ENCODE measurements around the gene DNAJC13.
"Not testable (repeated sequence)": the region's sequence is repeated elsewhere in the genome, so short reads cannot be mapped to it uniquely, and the experiment has no call there.

DNAJC13 gene

GRCh38 chr3:132549169-132549568, 131.9 kb downstream of the DNAJC13 start:
- DNase-seq (ENCODE audit: low read depth) = no peak

DNA sequence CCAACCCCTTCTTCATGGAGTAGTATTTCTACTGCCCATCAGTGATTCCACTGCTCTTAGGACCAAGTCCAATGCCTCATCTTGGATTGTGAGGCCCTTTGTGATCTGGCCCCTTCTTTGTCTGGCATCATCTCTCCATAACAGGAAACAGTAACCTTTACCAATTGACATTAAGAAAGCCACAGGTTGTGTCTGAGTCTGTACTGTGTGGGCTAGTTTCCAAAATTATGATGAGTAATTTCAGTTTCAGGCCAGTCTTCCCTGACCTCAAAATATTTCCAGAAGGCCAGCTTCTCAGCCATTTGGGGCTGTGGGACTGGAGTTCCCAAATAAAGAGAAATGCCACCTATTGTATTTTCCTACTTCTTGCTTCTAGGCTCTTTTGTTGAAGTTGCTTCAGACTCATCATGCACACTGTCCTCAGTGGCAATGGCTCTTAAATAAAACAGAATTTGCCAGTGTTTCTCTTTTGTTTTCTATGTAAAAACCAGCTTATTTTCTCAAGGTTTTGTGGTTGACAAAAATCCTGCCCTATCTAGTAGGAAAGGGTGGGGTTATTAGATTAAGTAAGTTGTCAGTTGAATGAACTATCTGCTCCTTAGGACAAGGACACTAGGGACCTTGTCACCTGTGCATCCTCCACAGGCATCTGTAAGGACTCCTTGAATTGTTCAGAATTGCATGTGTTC, 132.7 kb downstream of the DNAJC13 start:
- DNase-seq (ENCODE audit: low read depth) = no peak

GRCh38 chr3:132550579-132551305, 133.4 kb downstream of the DNAJC13 start:
- no peak for DNase-seq (ENCODE audit: low read depth)

DNA sequence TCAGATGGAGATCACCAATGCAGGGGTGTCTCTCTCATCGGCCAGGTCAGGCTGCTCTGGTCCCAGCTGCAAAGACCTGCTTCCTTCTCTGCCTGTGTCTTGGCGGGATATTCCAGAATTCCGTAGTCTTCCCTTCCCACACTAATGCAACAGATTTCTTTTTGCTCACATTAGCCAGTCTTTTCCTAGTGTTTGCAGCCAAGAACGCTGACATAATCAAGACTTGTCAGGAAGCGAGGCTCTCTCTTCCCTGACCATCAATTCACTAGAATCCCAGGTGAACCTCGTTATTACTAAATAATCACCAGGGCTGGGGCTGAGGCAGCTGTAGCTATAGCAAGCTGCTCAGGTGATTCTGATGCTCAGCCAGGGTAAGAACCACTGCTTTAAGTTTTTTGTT, 136.5 kb downstream of the DNAJC13 start:
- DNase-seq (ENCODE audit: low read depth) = no peak

- no peak for DNase-seq (ENCODE audit: low read depth)
These were observed 137.1 kb downstream of the DNAJC13 start for GRCh38 chr3:132554437-132554836.

GRCh38 chr3:132555306-132556035, 138.2 kb downstream of the DNAJC13 start:
- no peak for DNase-seq (ENCODE audit: low read depth)

DNA sequence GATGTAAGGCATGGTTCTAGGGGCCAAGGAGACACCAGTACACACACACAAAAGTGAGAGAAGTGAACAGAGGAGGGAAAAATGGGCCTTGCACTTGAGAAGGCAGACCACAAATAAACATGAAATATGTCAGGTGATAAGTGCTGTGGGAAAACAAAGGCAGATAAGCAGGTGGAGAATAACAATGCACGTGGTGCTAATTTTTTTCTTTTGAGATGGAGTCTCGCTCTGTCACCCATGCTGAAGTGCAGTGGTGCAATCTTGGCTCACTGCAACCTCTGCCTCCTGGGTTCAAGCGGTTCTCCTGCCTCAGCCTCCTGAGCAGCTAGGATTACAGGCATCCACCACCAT, 138.7 kb downstream of the DNAJC13 start:
- DNase-seq (ENCODE audit: low read depth) = not testable (repeated sequence)

GRCh38 chr3:132556508-132557159, 139.3 kb downstream of the DNAJC13 start:
- DNase-seq (ENCODE audit: low read depth) = no peak

DNA sequence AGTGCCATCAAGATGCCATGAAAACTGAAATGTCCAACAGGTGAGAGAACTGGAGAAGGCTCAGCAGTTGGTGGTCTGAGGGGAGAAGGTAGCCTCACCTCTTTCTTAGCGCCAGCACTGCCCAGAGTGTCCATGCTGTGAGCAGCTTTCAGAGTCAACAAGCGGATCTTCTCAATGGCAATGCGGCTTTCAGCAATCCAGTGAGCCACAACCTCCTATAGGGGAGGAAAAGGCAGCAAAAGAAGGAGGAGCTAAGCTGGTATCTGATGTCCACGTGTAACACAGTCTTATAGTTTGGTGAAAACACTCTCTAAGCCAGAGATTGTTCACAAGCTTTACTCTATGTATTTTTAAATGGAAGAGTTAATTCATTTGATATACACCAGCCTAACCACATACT, 143.7 kb downstream of the DNAJC13 start:
- no peak for DNase-seq (ENCODE audit: low read depth)

DNA sequence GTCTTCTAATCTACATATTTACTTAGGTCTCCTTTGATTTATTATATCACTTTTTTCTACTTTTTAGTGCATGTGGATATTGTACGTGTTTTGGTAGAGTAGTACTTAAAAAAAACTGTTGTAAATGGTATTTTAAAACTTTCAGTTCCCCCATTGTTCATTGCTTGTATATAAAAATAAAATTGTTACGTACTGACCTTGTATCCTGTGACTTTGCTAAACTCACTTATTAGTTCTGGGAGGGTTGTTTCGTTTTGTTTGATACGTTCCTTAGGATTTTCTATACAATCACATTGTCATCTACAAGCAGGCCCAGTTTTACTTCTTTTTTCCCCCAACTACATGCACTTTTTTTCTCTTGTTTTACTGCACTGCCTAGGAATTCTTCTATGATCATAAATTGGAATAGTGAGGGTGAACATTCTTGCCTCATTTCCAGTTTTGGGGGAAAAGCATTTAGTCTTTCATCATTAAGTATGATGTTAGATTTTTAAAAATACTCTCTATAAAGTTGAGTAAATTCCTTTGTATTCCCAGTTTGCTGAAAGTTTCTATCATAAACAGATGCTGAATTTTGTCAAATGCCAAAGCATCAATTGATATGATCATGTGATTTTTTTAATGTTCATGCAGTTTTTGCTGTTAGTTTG, 146.2 kb downstream of the DNAJC13 start:
- DNase-seq (ENCODE audit: low read depth) = no peak

DNA sequence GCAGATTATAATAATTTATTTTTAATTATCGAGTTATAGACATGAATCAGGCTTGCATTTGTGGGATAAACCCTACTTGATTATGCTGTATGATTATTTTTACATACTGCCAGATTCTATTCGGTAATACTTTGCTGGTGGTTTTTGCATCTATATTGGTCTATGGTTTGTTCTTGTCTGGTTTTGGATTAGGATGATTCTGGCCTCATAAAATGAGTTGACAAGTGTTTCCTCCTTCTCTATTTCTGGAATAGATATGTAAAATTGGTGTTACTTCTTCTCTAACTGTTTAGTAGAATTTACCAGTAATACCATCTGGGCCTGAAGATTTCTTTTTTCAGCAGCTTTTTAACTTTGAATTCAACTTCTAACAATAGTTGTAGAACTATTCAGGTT, 146.8 kb downstream of the DNAJC13 start:
- no peak for DNase-seq (ENCODE audit: low read depth)

DNA sequence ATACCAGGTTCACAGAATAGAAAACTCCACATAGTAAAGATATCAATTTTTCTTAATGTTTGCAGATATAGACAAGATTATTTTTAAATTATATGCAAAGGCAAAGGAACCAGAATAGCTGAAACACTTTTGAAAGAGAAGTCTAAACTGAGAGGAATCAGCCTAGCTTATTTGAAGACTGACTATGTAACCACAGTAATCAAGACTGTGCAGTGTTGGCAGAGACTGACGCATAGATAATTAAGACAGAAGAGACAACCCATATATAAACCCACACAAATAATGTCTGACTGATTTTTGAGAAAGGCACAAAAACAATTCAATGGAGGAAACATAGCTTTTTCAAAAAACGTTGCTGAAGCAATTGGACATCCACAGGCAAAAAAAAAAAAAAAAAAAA, 151.1 kb downstream of the DNAJC13 start:
- no peak for DNase-seq (ENCODE audit: low read depth)

GRCh38 chr3:132569153-132569552, 151.9 kb downstream of the DNAJC13 start:
- DNase-seq (ENCODE audit: low read depth) = no peak

GRCh38 chr3:132569580-132569979, 152.3 kb downstream of the DNAJC13 start:
- DNase-seq (ENCODE audit: low read depth) = no peak

DNA sequence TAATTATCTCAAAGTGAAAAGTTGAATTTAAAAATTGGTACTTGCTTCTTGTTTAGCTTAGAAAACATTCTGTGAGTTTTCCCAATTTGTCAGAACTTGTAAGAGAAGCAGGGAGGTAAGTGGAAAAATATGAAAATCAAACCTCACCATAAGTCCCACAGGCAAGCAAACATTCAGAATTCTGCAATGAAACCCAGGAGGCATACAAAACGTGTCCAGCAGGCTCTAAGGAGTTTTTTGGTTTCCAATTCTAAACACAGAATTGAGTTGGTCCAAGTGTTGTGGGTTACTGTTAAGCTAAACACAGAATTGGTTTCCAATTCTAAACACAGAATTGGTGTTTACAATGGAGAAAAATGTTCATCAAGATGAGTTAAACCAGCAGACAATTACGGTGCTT, 152.7 kb downstream of the DNAJC13 start:
- DNase-seq (ENCODE audit: low read depth) = no peak

DNA sequence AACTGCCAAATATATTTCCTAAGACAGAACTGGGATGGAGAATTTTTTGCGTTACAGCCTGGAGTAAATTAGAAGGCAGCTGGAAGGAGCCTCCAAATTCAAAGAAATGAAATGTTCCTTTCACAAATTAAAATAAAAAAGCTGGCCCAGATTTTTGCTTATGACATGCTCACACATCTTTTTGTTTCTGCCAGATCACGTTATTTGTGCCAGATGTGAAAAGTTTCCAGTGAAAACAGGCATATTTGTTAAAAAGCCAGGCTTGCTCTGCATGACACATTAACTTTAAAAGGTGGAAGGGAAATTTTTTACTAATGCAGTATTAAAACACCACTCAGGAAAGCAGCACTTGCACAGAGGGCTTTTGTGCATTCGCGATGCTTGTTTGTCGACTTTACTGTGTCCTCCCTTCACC, 156.5 kb downstream of the DNAJC13 start:
- DNase-seq (ENCODE audit: low read depth) = no peak

DNA sequence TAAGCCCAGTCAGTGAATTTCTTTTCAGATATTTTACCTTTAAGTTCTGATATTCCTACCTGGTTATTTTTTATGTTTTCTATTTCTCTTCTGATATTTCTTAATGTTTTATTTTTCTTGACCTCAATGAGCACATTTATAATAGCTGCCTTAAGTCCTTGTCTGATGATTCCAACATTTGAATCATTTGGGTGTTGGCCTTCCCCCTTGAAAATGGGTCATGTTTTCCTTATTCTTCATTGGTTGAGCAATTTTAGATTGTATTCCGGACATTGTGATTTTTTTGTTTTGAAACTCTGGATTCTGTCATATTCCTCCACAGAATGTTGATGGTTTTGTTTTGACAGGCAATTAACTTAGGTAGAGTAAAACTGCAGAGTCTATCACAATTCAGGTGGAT, 170.1 kb downstream of the DNAJC13 start:
- no peak for DNase-seq (ENCODE audit: low read depth)
